ENCODE results near the gene TEX26. TPM values are rescaled to one million over a fixed set of nuclear protein-coding genes. Genes with fewer than 3 reads are reported as not detected.

The TEX26 gene
- total RNA-seq, 3 donors from 2014 or later (not counting 1 experiment from before 2014, with no cell fraction given): not detected

- intact Hi-C loops (cut with micrococcal nuclease): no loop called here
Observed at GRCh38 chr13:30972888-30973377, 40.5 kb downstream of the TEX26 start.

GRCh38 chr13:30974350-30974749 lies 41.9 kb downstream of the TEX26 start:
- H3K36me3 Mint-ChIP-seq: no peaks in the 10 kb centered on the region
- TF ChIP-seq CTCF (IDR thresholded peaks at IDR 0.05): no peak
- Histone ChIP-seq H3K4me3 (ENCODE audit: low read length) (no peak overlapping the region), H3K9me3 (ENCODE audit: control insufficient read depth, insufficient read depth, low read length) (no peaks in the 10 kb centered on the region), H3K4me1 (ENCODE audit: control insufficient read depth, insufficient read depth, low read length) (no peaks in the 10 kb centered on the region), H3K36me3 (ENCODE audit: control insufficient read depth, insufficient read depth, low read length) (no peaks in the 10 kb centered on the region), H3K27ac (ENCODE audit: low read length) (no peak overlapping the region), H3K27me3 (ENCODE audit: control insufficient read depth, insufficient read depth, low read length) (peaks cover 2% of the 10 kb centered on the region)
- WGBS (ENCODE audit: insufficient coverage): no CpG with 5 or more reads among the region's 2 CpGs
- H3K9me3 Mint-ChIP-seq: no peaks in the 10 kb centered on the region
- no peak overlapping the region for H3K4me3 Mint-ChIP-seq
- ATAC-seq (no peak), DNase-seq (no peak)
- H3K27ac Mint-ChIP-seq: no peak overlapping the region
- peaks cover 18 to 64% of the 10 kb centered on the region in 2 donors for H3K27me3 Mint-ChIP-seq (ENCODE audit: low read depth in 2 of 2)
- H3K4me1 Mint-ChIP-seq: no peaks in the 10 kb centered on the region
- intact Hi-C loops (cut with micrococcal nuclease): no loop called here

More at GRCh38 chr13:30972888-30973377, 40.5 kb downstream of the TEX26 start:
- Histone ChIP-seq H3K27me3 (ENCODE audit: control insufficient read depth, insufficient read depth, low read length) (peaks cover 2% of the 10 kb centered on the region), H3K27ac (ENCODE audit: low read length) (no peak overlapping the region), H3K4me3 (ENCODE audit: low read length) (no peak overlapping the region), H3K9me3 (ENCODE audit: control insufficient read depth, insufficient read depth, low read length) (no peaks in the 10 kb centered on the region), H3K4me1 (ENCODE audit: control insufficient read depth, insufficient read depth, low read length) (no peaks in the 10 kb centered on the region), H3K36me3 (ENCODE audit: control insufficient read depth, insufficient read depth, low read length) (no peaks in the 10 kb centered on the region)
- ATAC-seq (no peak), DNase-seq (no peak)
- peaks cover 25 to 69% of the 10 kb centered on the region in 2 donors for H3K27me3 Mint-ChIP-seq (ENCODE audit: low read depth in 2 of 2)
- 33% methylated on average over 1 of the region's 1 CpG for WGBS (ENCODE audit: insufficient coverage)
- H3K36me3 Mint-ChIP-seq: no peaks in the 10 kb centered on the region
- no peak overlapping the region for H3K27ac Mint-ChIP-seq
- H3K4me3 Mint-ChIP-seq: no peak overlapping the region
- no peak for TF ChIP-seq CTCF (IDR thresholded peaks at IDR 0.05)
- H3K4me1 Mint-ChIP-seq: no peaks in the 10 kb centered on the region
- no peaks in the 10 kb centered on the region for H3K9me3 Mint-ChIP-seq

- no peak for ATAC-seq
- Mint-ChIP-seq H3K9me3 (no peaks in the 10 kb centered on the region), H3K4me3 (no peak overlapping the region), H3K27ac (no peak overlapping the region), H3K27me3 (ENCODE audit: low read depth in 2 of 2) (peaks cover 15 to 49% of the 10 kb centered on the region in 2 donors), H3K4me1 (no peaks in the 10 kb centered on the region), H3K36me3 (no peaks in the 10 kb centered on the region)
- intact Hi-C loops (cut with micrococcal nuclease): no loop called here
- 91% methylated on average over 4 of the region's 4 CpGs for WGBS (ENCODE audit: insufficient coverage)
- DNase-seq: no peak
- no peak overlapping the region for H3K4me3 ChIP-seq (ENCODE audit: low read length)
- no peaks in the 10 kb centered on the region for H3K36me3 ChIP-seq (ENCODE audit: control insufficient read depth, insufficient read depth, low read length)
- H3K4me1 ChIP-seq (ENCODE audit: control insufficient read depth, insufficient read depth, low read length): no peaks in the 10 kb centered on the region
- H3K27me3 ChIP-seq (ENCODE audit: control insufficient read depth, insufficient read depth, low read length): peaks cover 2% of the 10 kb centered on the region
- H3K27ac ChIP-seq (ENCODE audit: low read length): no peak overlapping the region
- no peak for TF ChIP-seq CTCF (IDR thresholded peaks at IDR 0.05)
- H3K9me3 ChIP-seq (ENCODE audit: control insufficient read depth, insufficient read depth, low read length): no peaks in the 10 kb centered on the region
Observed at GRCh38 chr13:30976025-30976424, 43.6 kb downstream of the TEX26 start.
